ENCODE results near the gene PRKAR1B.
A peak's percentile ranks its signal among the peaks of the same experiment; 100 is the strongest.

The PRKAR1B gene

DNA sequence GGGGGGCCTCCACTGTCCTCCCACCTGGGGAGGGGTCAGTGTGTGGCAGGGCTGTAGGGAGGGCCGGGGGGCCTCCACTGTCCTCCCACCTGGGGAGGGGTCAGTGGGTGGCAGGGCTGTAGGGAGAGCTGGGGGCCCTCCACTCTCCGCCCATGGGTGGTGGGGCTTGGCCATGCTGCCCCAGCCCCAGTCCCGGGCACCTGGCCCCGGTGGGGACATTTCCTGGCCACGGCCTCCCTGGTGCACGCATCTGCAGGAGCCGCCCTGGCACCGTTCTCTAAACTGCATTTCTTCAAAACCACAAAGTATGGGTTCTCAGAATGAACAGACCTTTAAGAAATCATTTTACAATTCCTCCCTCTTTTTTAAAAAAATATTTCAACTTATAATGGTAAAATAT, 118.1 kb downstream of the PRKAR1B start:
- Histone ChIP-seq H3K4me3 (ENCODE audit: low read length) (no peak overlapping the region), H3K27me3 (ENCODE audit: control insufficient read depth, insufficient read depth, low read length) (no peaks in the 10 kb centered on the region), H3K4me2 (ENCODE audit: low read length) (no peak overlapping the region), H3K9me3 (replicated peaks; ENCODE audit: low read length) (no peaks in the 10 kb centered on the region), H3K4me1 (ENCODE audit: control insufficient read depth, insufficient read depth, low read length) (peaks cover 8% of the 10 kb centered on the region), H3K9ac (ENCODE audit: low read depth, low read length) (no peak overlapping the region), H3K36me3 (ENCODE audit: insufficient read depth, low read length) (peaks cover 6% of the 10 kb centered on the region)

DNA sequence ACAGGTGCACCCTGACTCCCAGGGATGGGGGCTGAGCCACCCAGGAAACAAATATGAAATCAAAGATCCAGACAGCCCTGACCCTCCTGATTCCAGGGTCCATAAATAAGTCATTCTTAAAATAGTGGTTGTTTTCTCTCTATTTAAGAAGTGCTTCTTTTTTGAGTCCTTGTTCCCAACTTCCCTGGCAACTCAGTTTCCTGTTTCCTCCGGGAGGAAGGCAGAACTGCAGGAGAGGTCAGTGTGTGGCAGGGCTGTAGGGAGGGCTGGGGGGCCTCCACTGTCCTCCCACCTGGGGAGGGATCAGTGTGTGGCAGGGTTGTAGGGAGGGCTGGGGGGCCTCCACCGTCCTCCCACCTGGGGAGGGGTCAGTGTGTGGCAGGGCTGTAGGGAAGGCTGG, 118.7 kb downstream of the PRKAR1B start:
- Histone ChIP-seq H3K36me3 (ENCODE audit: insufficient read depth, low read length) (peaks cover 6% of the 10 kb centered on the region), H3K9ac (ENCODE audit: low read depth, low read length) (no peak overlapping the region), H3K4me2 (ENCODE audit: low read length) (no peak overlapping the region), H3K4me3 (ENCODE audit: low read length) (no peak overlapping the region), H3K4me1 (ENCODE audit: control insufficient read depth, insufficient read depth, low read length) (peaks cover 11% of the 10 kb centered on the region), H3K27me3 (ENCODE audit: control insufficient read depth, insufficient read depth, low read length) (no peaks in the 10 kb centered on the region), H3K9me3 (replicated peaks; ENCODE audit: low read length) (no peaks in the 10 kb centered on the region)

DNA sequence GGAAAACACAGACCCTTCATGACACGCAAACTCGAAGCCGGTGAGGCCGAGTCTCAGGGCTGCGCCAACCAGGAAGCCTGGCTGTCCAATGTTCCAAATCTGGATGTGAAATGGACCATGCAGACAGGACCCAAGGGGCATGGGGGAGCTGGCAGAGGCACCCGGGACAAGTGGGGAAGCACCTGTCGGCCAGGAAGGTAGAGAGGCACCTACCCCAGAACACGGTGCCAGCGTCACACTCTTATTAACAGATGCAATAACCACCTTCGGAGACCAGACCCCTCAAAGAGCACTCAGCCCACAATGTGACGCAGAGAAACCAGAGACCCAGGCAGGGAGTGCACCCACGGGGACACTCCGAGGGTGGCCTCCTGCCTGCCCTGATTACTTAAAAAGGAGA, 119.1 kb downstream of the PRKAR1B start:
- Histone ChIP-seq H3K4me1 (ENCODE audit: control insufficient read depth, insufficient read depth, low read length) (peaks cover 11% of the 10 kb centered on the region), H3K9ac (ENCODE audit: low read depth, low read length) (no peak overlapping the region), H3K4me2 (ENCODE audit: low read length) (no peak overlapping the region), H3K27me3 (ENCODE audit: control insufficient read depth, insufficient read depth, low read length) (no peaks in the 10 kb centered on the region), H3K9me3 (replicated peaks; ENCODE audit: low read length) (no peaks in the 10 kb centered on the region), H3K4me3 (ENCODE audit: low read length) (no peak overlapping the region), H3K36me3 (ENCODE audit: insufficient read depth, low read length) (peaks cover 6% of the 10 kb centered on the region)

DNA sequence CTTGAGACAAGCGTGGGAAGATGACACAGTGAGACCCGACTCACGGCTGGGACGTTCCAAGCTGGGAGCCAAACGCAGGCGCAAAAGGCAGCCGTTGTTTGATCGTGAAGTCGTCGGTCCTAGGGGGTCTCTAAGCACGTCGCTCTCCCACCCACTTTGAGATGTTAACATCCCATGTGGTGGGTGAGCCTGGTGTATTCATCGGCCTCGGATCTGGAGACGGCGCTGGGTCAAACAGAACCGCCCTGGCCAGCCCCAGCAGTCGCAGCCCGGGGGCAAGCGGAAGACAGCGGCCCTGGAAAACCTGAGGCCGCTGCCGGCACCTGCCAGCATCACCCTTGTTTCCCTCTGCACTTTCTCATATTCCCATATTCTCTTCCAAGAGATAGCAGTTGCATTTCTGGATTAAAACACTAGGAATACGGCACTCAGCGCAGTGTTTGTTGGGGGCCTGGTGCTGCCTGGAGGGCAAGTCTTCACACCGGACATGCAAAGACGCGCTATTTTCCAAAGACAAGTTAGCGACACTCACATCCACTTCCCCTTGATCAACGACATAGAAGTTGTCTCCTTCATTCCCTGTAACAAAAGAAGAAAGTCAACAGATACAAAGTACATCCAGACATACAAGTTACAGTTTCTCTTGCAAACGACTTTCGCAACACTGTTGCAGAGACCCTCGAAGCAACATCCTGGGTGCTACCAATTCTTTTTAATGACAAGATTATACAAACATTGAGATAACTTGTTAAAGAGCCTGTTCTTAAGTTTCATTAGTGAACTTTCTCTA, 121.2 kb downstream of the PRKAR1B start:
- no peak overlapping the region for H3K9ac ChIP-seq (ENCODE audit: low read depth, low read length)
- no peaks in the 10 kb centered on the region for H3K27me3 ChIP-seq (ENCODE audit: control insufficient read depth, insufficient read depth, low read length)
- H3K4me3 ChIP-seq (ENCODE audit: low read length): no peak overlapping the region
- no peaks in the 10 kb centered on the region for H3K9me3 ChIP-seq (replicated peaks; ENCODE audit: low read length)
- H3K4me1 ChIP-seq (ENCODE audit: control insufficient read depth, insufficient read depth, low read length): peaks cover 19% of the 10 kb centered on the region
- H3K4me2 ChIP-seq (ENCODE audit: low read length): no peak overlapping the region
- peaks cover 6% of the 10 kb centered on the region for H3K36me3 ChIP-seq (ENCODE audit: insufficient read depth, low read length)

DNA sequence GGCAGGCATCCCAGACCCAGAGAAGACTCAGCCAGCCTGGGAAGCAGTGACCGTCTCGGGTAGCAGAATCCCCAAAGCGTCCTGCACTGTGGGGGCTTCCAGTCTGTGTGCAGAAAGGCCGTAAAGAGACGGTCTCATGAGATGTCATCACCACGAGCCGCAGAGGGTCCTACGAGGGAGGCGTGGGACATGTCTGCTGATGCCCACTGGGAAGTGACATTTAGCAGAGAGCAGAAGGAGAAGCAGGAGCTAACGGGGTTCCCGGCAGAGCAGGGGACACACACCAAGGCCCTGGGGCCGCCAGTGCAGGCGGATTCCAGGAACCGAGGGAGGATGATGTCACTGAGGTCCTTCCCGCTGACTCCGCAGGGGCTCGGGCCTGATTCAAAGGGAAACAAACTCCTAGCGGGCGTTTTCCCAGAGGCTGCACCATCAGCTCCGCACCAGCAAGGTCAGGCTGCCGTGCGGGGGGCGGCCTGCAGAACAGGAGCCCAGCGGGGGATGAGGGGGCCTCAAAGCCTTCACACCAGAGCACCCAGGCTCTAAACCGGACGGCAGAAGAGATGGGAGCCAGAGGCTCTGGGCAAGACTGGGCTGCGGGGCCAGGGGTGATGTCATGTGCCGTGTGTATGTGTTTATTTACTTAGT, 122.1 kb downstream of the PRKAR1B start:
- peak overlapping the region; percentile 75 for H3K9ac ChIP-seq (ENCODE audit: low read depth, low read length)
- H3K4me2 ChIP-seq (ENCODE audit: low read length): no peak overlapping the region
- H3K4me1 ChIP-seq (ENCODE audit: control insufficient read depth, insufficient read depth, low read length): peaks cover 19% of the 10 kb centered on the region
- H3K4me3 ChIP-seq (ENCODE audit: low read length): no peak overlapping the region
- H3K36me3 ChIP-seq (ENCODE audit: insufficient read depth, low read length): peaks cover 6% of the 10 kb centered on the region
- H3K9me3 ChIP-seq (replicated peaks; ENCODE audit: low read length): no peaks in the 10 kb centered on the region
- H3K27me3 ChIP-seq (ENCODE audit: control insufficient read depth, insufficient read depth, low read length): no peaks in the 10 kb centered on the region

DNA sequence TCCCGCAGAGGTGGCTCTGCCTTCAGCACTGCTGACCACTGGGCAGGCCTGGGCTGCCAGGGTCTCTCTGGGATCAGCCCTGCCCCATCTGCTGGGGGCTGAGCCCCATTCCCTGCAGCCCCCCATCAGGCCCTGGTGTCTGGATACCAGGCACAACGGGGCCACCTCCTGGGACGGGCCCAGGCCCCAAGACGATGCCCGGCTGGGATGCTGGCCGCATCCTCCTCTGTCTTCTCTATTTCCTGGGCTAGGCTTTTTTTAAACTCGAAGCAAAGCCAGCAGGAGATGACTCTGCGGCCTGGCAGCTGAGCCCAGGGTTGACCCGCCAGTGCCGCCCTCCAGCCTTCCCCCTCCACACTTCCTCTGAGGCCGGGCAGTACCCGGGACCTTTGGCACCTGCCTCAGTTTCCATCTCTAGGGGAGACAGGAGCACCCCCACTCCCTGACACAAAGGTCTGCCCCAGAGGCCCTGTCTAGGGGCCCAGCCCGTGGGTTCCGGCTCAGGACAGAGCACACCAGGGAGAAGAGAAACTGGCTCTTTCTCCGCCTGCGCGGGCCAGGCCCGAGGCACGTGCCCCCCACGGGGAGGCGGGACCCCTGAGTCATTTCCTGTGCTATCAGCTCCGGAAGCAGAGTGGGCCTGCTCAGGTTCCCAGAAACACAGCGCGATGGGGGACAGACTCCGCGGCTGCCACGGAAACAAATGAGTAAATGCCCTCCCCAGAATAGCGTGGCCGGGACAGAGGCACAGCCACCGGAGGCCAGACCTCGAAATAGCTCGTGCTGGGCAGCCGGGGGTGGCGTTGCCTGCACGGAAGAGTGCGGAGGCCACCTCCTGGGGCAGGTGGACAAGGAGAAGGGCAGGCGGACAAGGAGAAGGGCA, 122.8 kb downstream of the PRKAR1B start:
- Histone ChIP-seq H3K4me3 (ENCODE audit: low read length) (no peak overlapping the region), H3K36me3 (ENCODE audit: insufficient read depth, low read length) (peaks cover 6% of the 10 kb centered on the region), H3K4me1 (ENCODE audit: control insufficient read depth, insufficient read depth, low read length) (peaks cover 19% of the 10 kb centered on the region), H3K27me3 (ENCODE audit: control insufficient read depth, insufficient read depth, low read length) (no peaks in the 10 kb centered on the region), H3K9ac (ENCODE audit: low read depth, low read length) (peak overlapping the region; percentile 75), H3K9me3 (replicated peaks; ENCODE audit: low read length) (no peaks in the 10 kb centered on the region), H3K4me2 (ENCODE audit: low read length) (peak overlapping the region; percentile 27)

DNA sequence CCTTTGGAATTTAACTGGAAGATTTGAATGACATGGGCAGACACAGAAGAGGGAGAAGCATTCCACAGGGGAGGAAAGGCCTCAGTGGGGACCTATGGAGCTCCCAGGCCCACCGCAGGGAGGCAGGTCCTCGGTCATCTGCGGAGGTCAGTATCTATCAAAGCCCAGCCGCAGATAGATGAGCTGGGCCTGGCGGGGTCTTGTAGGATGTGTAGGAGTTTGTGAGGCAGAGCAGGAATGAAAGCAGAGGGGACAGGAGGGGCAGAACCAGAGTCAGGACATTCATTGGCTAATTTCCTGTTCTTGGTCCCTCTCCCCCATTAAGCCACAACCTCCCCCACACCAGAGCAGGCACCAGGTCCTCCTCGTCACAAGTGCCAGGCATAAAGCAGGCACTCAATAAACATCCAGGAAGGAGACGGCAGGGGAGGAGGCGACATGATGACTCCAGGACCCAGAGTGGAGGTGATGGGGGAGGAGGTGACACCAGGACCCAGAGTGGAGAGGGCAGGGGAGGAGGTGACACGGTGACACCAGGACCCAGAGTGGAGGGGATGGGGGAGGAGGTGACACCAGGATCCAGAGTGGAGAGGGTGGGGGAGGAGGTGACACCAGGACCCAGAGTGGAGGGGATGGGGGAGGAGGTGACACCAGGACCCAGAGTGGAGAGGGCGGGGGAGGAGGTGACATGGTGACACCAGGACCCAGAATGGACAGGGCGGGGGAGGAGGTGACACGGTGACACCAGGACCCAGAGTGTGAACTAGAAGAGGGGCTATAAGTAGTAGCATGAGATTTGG, 123.7 kb downstream of the PRKAR1B start:
- peaks cover 19% of the 10 kb centered on the region for H3K4me1 ChIP-seq (ENCODE audit: control insufficient read depth, insufficient read depth, low read length)
- H3K27me3 ChIP-seq (ENCODE audit: control insufficient read depth, insufficient read depth, low read length): no peaks in the 10 kb centered on the region
- H3K4me2 ChIP-seq (ENCODE audit: low read length): peak overlapping the region; percentile 27
- no peaks in the 10 kb centered on the region for H3K9me3 ChIP-seq (replicated peaks; ENCODE audit: low read length)
- H3K4me3 ChIP-seq (ENCODE audit: low read length): no peak overlapping the region
- peak overlapping the region; percentile 75 for H3K9ac ChIP-seq (ENCODE audit: low read depth, low read length)
- peaks cover 6% of the 10 kb centered on the region for H3K36me3 ChIP-seq (ENCODE audit: insufficient read depth, low read length)

DNA sequence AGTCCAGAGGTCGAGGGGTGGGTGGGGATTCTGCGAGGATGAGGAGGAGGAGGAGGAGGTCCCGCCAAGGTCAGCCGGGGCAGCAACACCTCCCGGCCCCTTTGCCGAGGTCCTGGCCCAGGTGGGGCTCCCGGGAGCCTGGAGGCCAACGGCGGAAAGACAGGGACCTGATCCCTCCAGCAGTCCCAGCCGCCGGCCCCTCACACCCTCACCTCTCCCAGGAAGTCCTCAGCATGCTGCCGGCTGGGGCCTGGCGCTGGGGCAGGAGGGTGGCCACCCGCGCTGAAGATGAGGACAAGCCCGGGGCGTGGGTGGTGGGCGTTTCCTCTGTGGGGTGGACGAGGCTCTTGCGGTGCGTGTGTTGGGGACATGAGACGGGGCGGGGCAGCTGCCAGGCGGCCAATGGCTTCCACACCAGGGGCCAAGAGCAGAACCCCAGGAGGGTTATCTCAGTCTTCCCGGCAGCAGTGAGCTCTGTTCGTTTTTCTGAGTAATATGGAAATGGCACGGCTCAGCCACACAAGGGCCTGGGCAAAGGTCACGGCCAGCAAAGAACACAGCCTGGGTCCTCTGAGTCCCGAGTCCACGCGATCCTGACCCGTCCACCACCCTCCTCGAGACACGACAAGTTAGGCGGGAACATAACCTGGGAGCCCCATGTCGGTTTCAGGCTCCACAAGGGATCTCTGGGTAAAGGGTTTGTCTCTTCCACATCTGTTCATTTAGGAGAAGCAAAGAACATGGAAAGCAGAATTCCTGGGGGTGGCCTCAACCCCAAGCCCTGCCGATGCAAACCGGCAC, 124.5 kb downstream of the PRKAR1B start:
- Histone ChIP-seq H3K4me3 (ENCODE audit: low read length) (no peak overlapping the region), H3K9ac (ENCODE audit: low read depth, low read length) (no peak overlapping the region), H3K9me3 (replicated peaks; ENCODE audit: low read length) (no peaks in the 10 kb centered on the region), H3K36me3 (ENCODE audit: insufficient read depth, low read length) (peaks cover 6% of the 10 kb centered on the region), H3K4me1 (ENCODE audit: control insufficient read depth, insufficient read depth, low read length) (peaks cover 19% of the 10 kb centered on the region), H3K27me3 (ENCODE audit: control insufficient read depth, insufficient read depth, low read length) (no peaks in the 10 kb centered on the region), H3K4me2 (ENCODE audit: low read length) (no peak overlapping the region)

DNA sequence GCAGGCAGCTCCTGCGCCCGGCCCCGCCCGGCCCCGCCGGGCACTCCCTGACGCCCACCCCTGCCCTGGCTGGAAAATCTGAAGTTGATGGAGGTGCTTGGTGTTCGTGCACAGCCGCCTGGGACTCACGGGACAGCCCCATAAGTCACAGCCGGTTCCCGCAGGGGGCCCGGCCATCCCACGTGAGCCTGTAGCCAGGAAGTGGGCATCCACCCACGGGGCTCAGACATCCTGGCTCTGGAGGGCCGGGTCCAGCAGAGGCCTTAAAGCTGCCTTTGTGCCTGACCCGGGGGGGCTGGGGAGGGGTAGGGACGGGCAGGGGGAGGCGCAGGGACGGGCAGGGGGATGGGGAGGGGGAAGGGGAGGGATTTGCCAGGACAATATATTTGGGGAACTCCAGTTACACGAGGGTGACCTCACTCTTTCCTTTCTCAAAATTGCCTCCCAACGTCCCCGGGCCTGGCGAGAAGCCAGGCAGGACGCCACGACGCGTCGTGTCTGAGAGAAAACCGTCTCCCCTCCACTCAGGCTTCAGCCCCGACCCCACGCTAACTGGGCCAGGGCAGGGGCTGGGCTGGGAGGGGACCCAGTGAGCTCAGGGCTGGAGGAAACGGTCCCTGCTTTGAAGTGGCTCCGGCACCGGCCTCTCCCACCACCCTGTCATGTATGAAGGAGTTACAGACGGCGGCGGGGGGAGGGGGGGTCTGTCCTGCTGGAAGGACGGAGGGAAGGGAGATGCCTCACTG, 125.3 kb downstream of the PRKAR1B start:
- Histone ChIP-seq H3K27me3 (ENCODE audit: control insufficient read depth, insufficient read depth, low read length) (no peaks in the 10 kb centered on the region), H3K36me3 (ENCODE audit: insufficient read depth, low read length) (peaks cover 6% of the 10 kb centered on the region), H3K9me3 (replicated peaks; ENCODE audit: low read length) (no peaks in the 10 kb centered on the region), H3K4me2 (ENCODE audit: low read length) (peak overlapping the region; percentile 26), H3K4me1 (ENCODE audit: control insufficient read depth, insufficient read depth, low read length) (peaks cover 19% of the 10 kb centered on the region), H3K9ac (ENCODE audit: low read depth, low read length) (no peak overlapping the region), H3K4me3 (ENCODE audit: low read length) (no peak overlapping the region)

DNA sequence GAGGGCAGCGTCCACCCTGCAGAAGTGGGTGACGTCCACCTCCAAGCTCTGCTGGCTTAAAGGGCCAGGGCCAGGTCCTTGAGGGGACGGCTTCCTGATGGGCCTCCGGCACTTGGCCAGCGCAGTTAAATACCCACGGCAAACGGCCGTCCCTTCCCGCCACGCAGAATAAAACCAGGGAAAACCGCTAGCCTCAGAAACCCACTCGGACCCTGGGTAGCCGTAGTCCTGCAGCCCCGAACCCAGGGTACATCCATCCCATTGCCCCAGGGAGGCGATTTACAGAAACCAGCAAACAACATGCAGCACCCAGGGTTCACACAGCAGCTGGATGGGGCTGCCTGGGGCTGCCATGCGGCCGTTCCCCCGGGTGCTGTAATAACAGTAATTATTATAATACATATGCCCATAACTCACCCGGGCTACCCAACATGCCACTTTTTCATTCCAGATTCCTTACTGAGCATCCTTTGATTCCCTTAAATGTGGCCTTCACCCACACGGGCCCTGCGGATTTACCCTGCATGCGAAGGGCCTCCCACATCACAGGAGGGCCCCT, 126.0 kb downstream of the PRKAR1B start:
- peak overlapping the region; percentile 22 for H3K9ac ChIP-seq (ENCODE audit: low read depth, low read length)
- H3K36me3 ChIP-seq (ENCODE audit: insufficient read depth, low read length): peaks cover 6% of the 10 kb centered on the region
- H3K27me3 ChIP-seq (ENCODE audit: control insufficient read depth, insufficient read depth, low read length): no peaks in the 10 kb centered on the region
- no peak overlapping the region for H3K4me3 ChIP-seq (ENCODE audit: low read length)
- H3K4me1 ChIP-seq (ENCODE audit: control insufficient read depth, insufficient read depth, low read length): peaks cover 19% of the 10 kb centered on the region
- peak overlapping the region; percentile 26 for H3K4me2 ChIP-seq (ENCODE audit: low read length)
- H3K9me3 ChIP-seq (replicated peaks; ENCODE audit: low read length): no peaks in the 10 kb centered on the region
